GM12878 (cell line): ENCODE data around the gene SFPQ. TPM values are rescaled to one million over a fixed set of nuclear protein-coding genes. Genes with fewer than 3 reads are reported as not detected.

Source experiments
- ATAC-seq: fragments of 200-7000 bp; cut with Tn5 transposase; 3 replicates; pipeline ENCODE4 v1.9.1; 2020; ENCODE audit warnings: mild to moderate bottlenecking, moderate library complexity
- BruUV-seq: library from RNA; stranded (reverse); fragments of 400-500 nt; replicated peaks from 2 replicates; lab custom pipeline; 2021; lab: Mats Ljungman, UMichigan
- CTCF ChIA-PET: fragments of 300-600 bp; sonication (Branson Sonifier 250); formaldehyde crosslinking; extraction: SDS; loops from one replicate; lab custom pipeline; 2021; ENCODE audit warnings: inconsistent platforms; lab: Yijun Ruan, JAX
- POLR2A ChIA-PET: fragments of 350-600 bp; formaldehyde crosslinking; extraction: SDS; loops from one replicate; lab custom pipeline; 2021; ENCODE audit warnings: inconsistent platforms; lab: Charles Lee
- RAD21 ChIA-PET: fragments of 300-600 bp; sonication (Branson Sonifier 250); formaldehyde crosslinking; loops from one replicate; lab custom pipeline; 2023; ENCODE audit warnings: antibody characterized with exemption; ENCODE audit not compliant: unreplicated experiment; lab: Charles Lee
- SMC1A ChIA-PET: fragments of 300-600 bp; sonication (Branson Sonifier 250); formaldehyde crosslinking; loops from one replicate; lab custom pipeline; 2023; ENCODE audit not compliant: unreplicated experiment, uncharacterized antibody; lab: Charles Lee
- DNase-seq: peaks from one replicate; pipeline ENCODE4 v3.0.0-alpha.2; 2011; ENCODE audit warnings: low read depth, low spot score
- FAIRE-seq: peaks from 3 replicates; lab custom pipeline; 2011; peaks lifted over from hg19 to GRCh38; lab: Jason Lieb, UNC
- H2AFZ ChIP-seq: 2 replicates; pipeline ENCODE4 v1.6.0; 2011; ENCODE audit warnings: low read depth, low read length, control low read depth; ENCODE audit not compliant: control insufficient read depth
- H3K27ac ChIP-seq: 2 replicates; pipeline ENCODE4 v1.5.1; 2011; ENCODE audit warnings: control low read depth; ENCODE audit not compliant: control insufficient read depth, insufficient read depth
- H3K27me3 ChIP-seq, 2 experiments: replicated peaks in 1 of 2; 2 replicates each; pipeline versions ENCODE4 v1.6.0 to v1.6.1; 2011; ENCODE audit warnings: low read length in 1 of 2; ENCODE audit not compliant: control insufficient read depth in 2 of 2, insufficient read depth in 2 of 2
- H3K36me3 ChIP-seq, 2 experiments: 2 replicates each; pipeline ENCODE4 v1.5.1; 2011; ENCODE audit warnings: low read length in 1 of 2; ENCODE audit not compliant: control insufficient read depth in 2 of 2, insufficient read depth in 2 of 2
- H3K4me1 ChIP-seq: 2 replicates; pipeline ENCODE4 v1.6.1; 2011; ENCODE audit warnings: mild to moderate bottlenecking, low read length, moderate library complexity, mixed read lengths; ENCODE audit not compliant: control insufficient read depth, insufficient read depth
- H3K4me2 ChIP-seq: 2 replicates; pipeline ENCODE4 v1.6.0; 2011; ENCODE audit warnings: control low read depth; ENCODE audit not compliant: control insufficient read depth, insufficient read depth
- H3K4me3 ChIP-seq: fragments of 200-600 bp; sonication (generic); 2 replicates; pipeline ENCODE4 v1.5.1; 2016
- H3K79me2 ChIP-seq: 2 replicates; pipeline ENCODE4 v1.6.0; 2011; ENCODE audit warnings: low read length; ENCODE audit not compliant: control insufficient read depth, insufficient read depth
- H3K9ac ChIP-seq: 2 replicates; pipeline ENCODE4 v1.8.0; 2011; ENCODE audit warnings: low read length, control low read depth, mixed read lengths; ENCODE audit not compliant: control insufficient read depth, insufficient read depth
- H3K9me3 ChIP-seq: replicated peaks from 3 replicates; pipeline ENCODE4 v1.5.1; 2011; ENCODE audit warnings: mild to moderate bottlenecking, low read length; ENCODE audit not compliant: control insufficient read depth, insufficient read depth
- H4K20me1 ChIP-seq: 2 replicates; pipeline ENCODE4 v1.6.0; 2011; ENCODE audit not compliant: control insufficient read depth, insufficient read depth
- BCL3 ChIP-seq: IDR thresholded peaks from 2 replicates; pipeline ENCODE4 v1.6.1; 2011; ENCODE audit warnings: borderline replicate concordance, low read depth, mild to moderate bottlenecking, moderate library complexity, low read length; ENCODE audit not compliant: insufficient read depth, poor library complexity, severe bottlenecking
- ELK1 ChIP-seq: IDR thresholded peaks from 2 replicates; pipeline ENCODE4 v1.6.1; 2012; ENCODE audit warnings: low read depth, low read length, improper control_type of control experiment
- HDAC2 ChIP-seq: fragments of 200-600 bp; sonication (generic); IDR thresholded peaks from 2 replicates; pipeline ENCODE4 v1.6.1; 2017
- IRF4 ChIP-seq: IDR thresholded peaks from 2 replicates; pipeline ENCODE4 v1.6.1; 2011; ENCODE audit warnings: low read depth, low read length
- KDM1A ChIP-seq: fragments of 200-600 bp; sonication (generic); IDR thresholded peaks from 2 replicates; pipeline ENCODE4 v1.6.1; 2016; ENCODE audit warnings: borderline replicate concordance
- MYB ChIP-seq: fragments of 150-350 bp; IDR thresholded peaks from 2 replicates; pipeline ENCODE4 v1.6.1; 2014; ENCODE audit warnings: mild to moderate bottlenecking, low read depth, low read length, borderline replicate concordance
- MYC ChIP-seq: IDR thresholded peaks from 2 replicates; pipeline ENCODE4 v1.6.1; 2011; ENCODE audit warnings: mild to moderate bottlenecking, low read length, moderate library complexity, inconsistent platforms; ENCODE audit not compliant: insufficient read depth, insufficient replicate concordance, insufficient read length, severe bottlenecking
- NBN ChIP-seq: fragments of 450-650 bp; IDR thresholded peaks from 2 replicates; pipeline ENCODE4 v1.6.1; 2016
- NFYA ChIP-seq: IDR thresholded peaks from 2 replicates; pipeline ENCODE4 v1.6.1; 2011; ENCODE audit warnings: low read depth, mild to moderate bottlenecking, low read length, improper control_type of control experiment, borderline replicate concordance
- NFYB ChIP-seq: IDR thresholded peaks from 2 replicates; pipeline ENCODE4 v1.6.1; 2011; ENCODE audit warnings: low read depth, mild to moderate bottlenecking, low read length, improper control_type of control experiment, moderate library complexity; ENCODE audit not compliant: insufficient read depth
- PAX8 ChIP-seq: fragments of 450-650 bp; IDR thresholded peaks from 2 replicates; pipeline ENCODE4 v1.6.1; 2017; ENCODE audit warnings: mild to moderate bottlenecking, moderate library complexity
- RUNX3 ChIP-seq: IDR thresholded peaks from 2 replicates; pipeline ENCODE4 v1.6.1; 2012; ENCODE audit warnings: low read length, inconsistent platforms
- SMARCA5 ChIP-seq: fragments of 450-650 bp; IDR thresholded peaks from 2 replicates; pipeline ENCODE4 v1.6.1; 2017; ENCODE audit warnings: mild to moderate bottlenecking
- SUPT20H ChIP-seq: IDR thresholded peaks from 2 replicates; pipeline ENCODE4 v1.6.1; 2011; ENCODE audit warnings: low read depth, mild to moderate bottlenecking, low read length, moderate library complexity, borderline replicate concordance; ENCODE audit not compliant: control insufficient read depth
- SUZ12 ChIP-seq: fragments of 200-600 bp; sonication (generic); IDR thresholded peaks from one replicate; pipeline ENCODE4 v1.6.1; 2018; ENCODE audit warnings: antibody characterized with exemption, mild to moderate bottlenecking; ENCODE audit not compliant: unreplicated experiment
- ZNF592 ChIP-seq: fragments of 450-650 bp; IDR thresholded peaks from 2 replicates; pipeline ENCODE4 v1.6.1; 2017; ENCODE audit warnings: mild to moderate bottlenecking, moderate library complexity
- WGBS: methylation state at CpG from one replicate; pipeline ENCODE4 v1.1.6; 2016; ENCODE audit warnings: low lambda C conversion rate; ENCODE audit not compliant: insufficient replicate concordance, insufficient coverage; ENCODE audit errors: missing lambda C conversion rate; 5-methylcytosine and 5-hydroxymethylcytosine counted together
- in situ Hi-C: fragments of 300-500 bp; cut with MboI; formaldehyde crosslinking; loops from 9 replicates; pipeline ENCODE4 v1.14.3; 2018; ENCODE audit warnings: mixed read lengths
- intact Hi-C: fragments of 100-400 bp; cut with micrococcal nuclease; formaldehyde crosslinking; loops from one replicate; pipeline ENCODE4 v1.14.2; 2022; ENCODE audit not compliant: unreplicated experiment
- polyA plus RNA-seq, 11 experiments: library from polyadenylated mRNA; depleted of rRNA in 4 of 11; unstranded in 6 of 11; stranded (reverse) in 5 of 11; fragments of >200 nt; fragmentation: Nextera tagmentation in 4 of 11; fragmentation: Illumina TruSeq in 1 of 11; extraction: Ambion mirVana in 4 of 11; extraction: Trizol in 1 of 11; gene quantifications; 1 replicate in 1 of 11; 2 replicates in 10 of 11; pipeline versions ENCODE4 v1.2.1 to v1.2.3, GENCODE V29; 2011 to 2016; ENCODE audit warnings: inconsistent platforms in 2 of 11, missing spikeins in 2 of 11, low read depth in 1 of 11
- total RNA-seq, 4 experiments: library from RNA; depleted of rRNA in 3 of 4; stranded (reverse); fragments of >200 nt in 3 of 4; fragmentation: Illumina TruSeq in 1 of 4; extraction: Trizol in 1 of 4; gene quantifications; 2 replicates each; pipeline versions ENCODE4 v1.2.1 to v1.2.3, GENCODE V29; 2013 to 2021

Gene SFPQ
- total and polyA plus RNA-seq, 10 of the 15 experiments (the other 5 are each of a cell fraction or from before 2014, with no cell fraction given), result 78.5 to 559 (median 199) TPM

- POLR2A ChIA-PET, result no interaction called here
- no TSS peak for BruUV-seq
- in situ Hi-C loops (no loop called here), intact Hi-C loops (no loop called here)
- Histone ChIP-seq H3K27me3 (no peaks in the 10 kb centered on the region), H3K9me3 (no peaks in the 10 kb centered on the region), H3K79me2 (no peaks in the 10 kb centered on the region), H4K20me1 (no peaks in the 10 kb centered on the region), H3K36me3 (no peaks in the 10 kb centered on the region), H3K9ac (no peak overlapping the region), H3K27ac (no peak overlapping the region), H3K4me2 (no peak overlapping the region), H3K4me1 (no peaks in the 10 kb centered on the region), H3K4me3 (no peak overlapping the region), H2AFZ (no peak overlapping the region)
- FAIRE-seq, result no peak
- no peak for DNase-seq
- CTCF ChIA-PET, result interaction anchor here (0.9 to 1.9 kb wide), 2 partner anchors 8 to 90 kb away, joined by 4 to 8 read pairs; no protein-coding TSS in a partner anchor
- SMC1A ChIA-PET, result interaction anchor here (1.4 kb wide), 1 partner anchor 9 kb away, joined by 3 read pairs; no protein-coding TSS in a partner anchor
- RAD21 ChIA-PET, result no interaction called here
- 72% methylated on average over 16 of the region's 16 CpGs for WGBS
- ATAC-seq, result no peak
- TF ChIP-seq NBN (no peak), SMARCA5 (no peak), SUZ12 (no peak), MYC (no peak), BCL3 (no peak), RUNX3 (no peak), SUPT20H (no peak), NFYB (no peak), PAX8 (no peak), MYB (no peak), ZNF592 (no peak), ELK1 (no peak), KDM1A (no peak), NFYA (no peak), HDAC2 (no peak), IRF4 (no peak)
Observed at GRCh38 chr1:35210321-35211119, 17.6 kb upstream of the SFPQ start.
